HEK293 (cell line): ENCODE results near the gene CLPX.

Experiments
- HOXC10 ChIP-seq: sonication (generic); formaldehyde crosslinking; IDR thresholded peaks from 2 replicates; pipeline ENCODE4 v1.8.1; 2023; ENCODE audit warnings: mild to moderate bottlenecking, missing genetic modification reagents
- ZNF548 ChIP-seq: fragments of 450-650 bp; formaldehyde crosslinking; IDR thresholded peaks from 2 replicates; pipeline ENCODE4 v1.5.1; 2016; ENCODE audit warnings: missing biosample characterization, missing genetic modification characterization
- TF ChIP-seq, protein P1 (sequence below): fragments of 450-650 bp; formaldehyde crosslinking; IDR thresholded peaks from 2 replicates; pipeline ENCODE4 v1.5.1; 2016; ENCODE audit warnings: missing biosample characterization, missing genetic modification characterization
- TF ChIP-seq, protein P2 (sequence below): fragments of 450-650 bp; formaldehyde crosslinking; IDR thresholded peaks from 2 replicates; pipeline ENCODE4 v1.5.1; 2017; ENCODE audit warnings: missing biosample characterization, missing genetic modification characterization

GRCh38 chr15:65219137-65219536 is 34.0 kb upstream of the CLPX start:
- TF ChIP-seq, protein P1, sequence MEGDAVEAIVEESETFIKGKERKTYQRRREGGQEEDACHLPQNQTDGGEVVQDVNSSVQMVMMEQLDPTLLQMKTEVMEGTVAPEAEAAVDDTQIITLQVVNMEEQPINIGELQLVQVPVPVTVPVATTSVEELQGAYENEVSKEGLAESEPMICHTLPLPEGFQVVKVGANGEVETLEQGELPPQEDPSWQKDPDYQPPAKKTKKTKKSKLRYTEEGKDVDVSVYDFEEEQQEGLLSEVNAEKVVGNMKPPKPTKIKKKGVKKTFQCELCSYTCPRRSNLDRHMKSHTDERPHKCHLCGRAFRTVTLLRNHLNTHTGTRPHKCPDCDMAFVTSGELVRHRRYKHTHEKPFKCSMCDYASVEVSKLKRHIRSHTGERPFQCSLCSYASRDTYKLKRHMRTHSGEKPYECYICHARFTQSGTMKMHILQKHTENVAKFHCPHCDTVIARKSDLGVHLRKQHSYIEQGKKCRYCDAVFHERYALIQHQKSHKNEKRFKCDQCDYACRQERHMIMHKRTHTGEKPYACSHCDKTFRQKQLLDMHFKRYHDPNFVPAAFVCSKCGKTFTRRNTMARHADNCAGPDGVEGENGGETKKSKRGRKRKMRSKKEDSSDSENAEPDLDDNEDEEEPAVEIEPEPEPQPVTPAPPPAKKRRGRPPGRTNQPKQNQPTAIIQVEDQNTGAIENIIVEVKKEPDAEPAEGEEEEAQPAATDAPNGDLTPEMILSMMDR (tag by site-specific recombination), result no peak
- TF ChIP-seq HOXC10 (no peak), ZNF548 (tag by site-specific recombination) (no peak)
- TF ChIP-seq, protein P2, sequence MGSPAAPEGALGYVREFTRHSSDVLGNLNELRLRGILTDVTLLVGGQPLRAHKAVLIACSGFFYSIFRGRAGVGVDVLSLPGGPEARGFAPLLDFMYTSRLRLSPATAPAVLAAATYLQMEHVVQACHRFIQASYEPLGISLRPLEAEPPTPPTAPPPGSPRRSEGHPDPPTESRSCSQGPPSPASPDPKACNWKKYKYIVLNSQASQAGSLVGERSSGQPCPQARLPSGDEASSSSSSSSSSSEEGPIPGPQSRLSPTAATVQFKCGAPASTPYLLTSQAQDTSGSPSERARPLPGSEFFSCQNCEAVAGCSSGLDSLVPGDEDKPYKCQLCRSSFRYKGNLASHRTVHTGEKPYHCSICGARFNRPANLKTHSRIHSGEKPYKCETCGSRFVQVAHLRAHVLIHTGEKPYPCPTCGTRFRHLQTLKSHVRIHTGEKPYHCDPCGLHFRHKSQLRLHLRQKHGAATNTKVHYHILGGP (tag by site-specific recombination), result no peak
